GM10248 (cell line): ENCODE results near the gene GSTM1.
A peak's percentile ranks its signal among the peaks of the same experiment; 100 is the strongest.
"Not testable (repeated sequence)": the region's sequence is repeated elsewhere in the genome, so short reads cannot be mapped to it uniquely, and the experiment has no call there.

Experiments
- CTCF ChIA-PET: fragments of 300-600 bp; sonication (Branson Sonifier 250); formaldehyde crosslinking; extraction: SDS; loops from one replicate; lab custom pipeline; 2021; ENCODE audit warnings: antibody characterized with exemption; lab: Yijun Ruan, JAX
- POLR2A ChIA-PET: fragments of 350-650 bp; sonication (Branson Sonifier 250); formaldehyde crosslinking; extraction: SDS; loops from one replicate; lab custom pipeline; 2020; ENCODE audit warnings: antibody characterized with exemption; lab: Yijun Ruan, JAX
- DNase-seq: peaks from one replicate; pipeline ENCODE4 v3.0.0; 2012; ENCODE audit errors: extremely low spot score
- CTCF ChIP-seq: IDR thresholded peaks from 2 replicates; pipeline ENCODE4 v1.5.1; 2012; ENCODE audit warnings: mild to moderate bottlenecking, low read depth; ENCODE audit errors: extremely low read depth, missing control alignments, control extremely low read depth

GSTM1 gene

DNA sequence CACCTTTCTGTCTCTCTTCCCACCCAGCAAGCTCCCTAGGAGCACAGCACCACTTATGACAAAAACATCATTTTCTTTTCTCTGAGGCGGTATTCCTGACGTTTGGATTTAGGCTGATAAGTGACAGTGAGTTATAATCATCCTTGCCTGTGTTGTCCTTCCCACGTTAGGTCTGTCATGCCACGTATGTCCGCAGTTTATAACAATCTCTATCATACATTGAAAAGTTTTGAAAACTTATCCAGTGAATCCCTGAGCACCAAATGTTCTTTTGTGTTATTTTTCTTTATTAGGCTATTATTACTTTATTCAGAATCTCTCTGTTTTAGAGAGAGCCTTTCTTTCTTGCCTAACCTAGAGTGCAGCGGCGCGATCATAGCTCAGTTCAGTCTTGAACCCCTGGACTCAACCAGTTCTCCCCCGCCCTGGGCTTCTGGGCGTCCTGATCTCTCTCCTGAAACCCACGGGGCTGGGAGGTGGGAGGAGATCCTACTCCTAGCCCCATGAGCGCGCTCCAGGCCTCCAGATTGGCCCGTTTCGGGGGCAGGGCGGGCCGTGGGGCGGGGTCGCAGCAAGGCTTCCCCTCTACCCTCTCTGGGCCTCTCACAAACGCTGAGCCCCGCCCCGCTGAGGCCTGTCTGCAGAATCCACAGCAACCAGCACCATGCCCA, 20.0 kb upstream of the GSTM1 start, which contains the start of gene GSTM2:
TSS of gene GSTM2 (plus strand) at position 606 of the 671 bp plus-strand sequence. CDS start at position 665, 59 bp downstream.
- ChIA-PET POLR2A (no interaction called here), CTCF (interaction anchor here (0.7 to 3.7 kb wide), 5 partner anchors 18 to 317 kb away, joined by 3 to 18 read pairs (median 3); partner anchors contain the start of gene AHCYL1)
- TF ChIP-seq CTCF, result no peak
- DNase-seq, result peak; percentile 87

DNA sequence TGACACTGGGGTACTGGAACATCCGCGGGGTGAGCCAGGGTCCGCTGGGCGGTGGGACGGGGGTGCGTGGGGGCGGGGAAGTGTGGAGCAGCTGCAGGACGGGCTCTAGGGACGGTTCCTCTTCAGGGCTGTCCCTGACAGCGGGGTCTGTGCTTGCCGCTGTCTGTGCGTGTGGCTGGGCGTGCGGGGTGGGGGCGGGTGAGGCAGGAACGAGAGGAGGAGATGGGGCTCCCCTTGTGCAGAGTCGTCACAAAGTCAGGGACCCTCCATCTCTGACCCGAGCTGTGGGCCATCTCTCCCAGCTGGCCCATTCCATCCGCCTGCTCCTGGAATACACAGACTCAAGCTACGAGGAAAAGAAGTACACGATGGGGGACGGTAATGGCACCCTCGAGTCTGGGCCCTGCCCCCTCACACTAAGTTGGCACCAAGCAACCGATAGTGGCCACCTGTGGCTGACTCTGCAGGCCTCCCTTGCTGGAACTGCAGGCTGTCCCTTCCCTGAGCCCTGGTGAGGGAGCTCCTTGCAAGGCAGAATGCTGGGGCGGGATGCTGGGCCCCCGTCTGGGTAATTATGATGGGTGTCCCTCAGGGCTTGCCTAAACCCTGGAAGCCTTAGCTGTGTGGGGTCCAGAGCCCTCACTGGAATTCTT, 19.4 kb upstream of the GSTM1 start:
- POLR2A ChIA-PET, result no interaction called here
- peak; percentile 41 for DNase-seq
- no peak for TF ChIP-seq CTCF
- CTCF ChIA-PET, result interaction anchor here (0.9 to 3.7 kb wide), 4 partner anchors 19 to 317 kb away, joined by 3 to 18 read pairs (median 3); partner anchors contain the start of gene AHCYL1

DNA sequence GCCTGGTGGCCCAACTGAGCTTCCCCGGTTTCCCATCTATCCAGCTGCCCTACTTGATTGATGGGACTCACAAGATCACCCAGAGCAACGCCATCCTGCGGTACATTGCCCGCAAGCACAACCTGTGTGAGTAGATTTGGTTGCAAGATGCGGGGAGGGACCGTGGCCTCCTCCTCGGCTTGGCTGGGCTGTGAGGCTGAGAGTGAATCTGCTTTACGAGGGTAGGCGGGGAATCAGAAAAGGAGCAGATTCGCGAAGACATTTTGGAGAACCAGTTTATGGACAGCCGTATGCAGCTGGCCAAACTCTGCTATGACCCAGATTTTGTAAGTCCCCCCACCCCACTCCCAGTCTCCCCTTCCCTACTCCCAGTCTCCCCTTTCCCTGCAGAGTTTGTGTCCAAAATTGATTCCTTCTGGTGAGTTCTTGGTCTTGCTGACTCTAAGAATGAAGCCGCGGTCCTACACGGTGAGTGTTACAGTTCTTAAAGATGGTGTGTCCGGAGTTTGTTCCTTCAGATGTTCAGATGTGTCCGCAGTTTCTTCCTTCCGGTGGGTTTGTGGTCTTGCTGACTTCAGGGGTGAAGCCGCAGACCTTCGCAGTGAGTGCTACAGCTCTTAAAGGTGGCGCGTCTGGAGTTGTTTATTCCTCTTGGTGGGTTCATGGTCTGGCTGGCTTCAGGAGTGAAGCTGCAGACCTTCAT, 18.2 kb upstream of the GSTM1 start:
- CTCF ChIA-PET, result interaction anchor here (1.5 to 3.7 kb wide), 4 partner anchors 12 to 316 kb away, joined by 3 to 18 read pairs (median 9); partner anchors contain the start of gene AHCYL1
- TF ChIP-seq CTCF, result no peak
- POLR2A ChIA-PET, result no interaction called here
- no peak for DNase-seq

GRCh38 chr1:109669949-109670302, 17.7 kb upstream of the GSTM1 start:
- CTCF ChIA-PET, result interaction anchor here (1.5 to 3.4 kb wide), 5 partner anchors 8 to 315 kb away, joined by 3 to 12 read pairs (median 6); partner anchors contain the start of gene AHCYL1
- POLR2A ChIA-PET, DNase-seq: not testable (repeated sequence)

DNA sequence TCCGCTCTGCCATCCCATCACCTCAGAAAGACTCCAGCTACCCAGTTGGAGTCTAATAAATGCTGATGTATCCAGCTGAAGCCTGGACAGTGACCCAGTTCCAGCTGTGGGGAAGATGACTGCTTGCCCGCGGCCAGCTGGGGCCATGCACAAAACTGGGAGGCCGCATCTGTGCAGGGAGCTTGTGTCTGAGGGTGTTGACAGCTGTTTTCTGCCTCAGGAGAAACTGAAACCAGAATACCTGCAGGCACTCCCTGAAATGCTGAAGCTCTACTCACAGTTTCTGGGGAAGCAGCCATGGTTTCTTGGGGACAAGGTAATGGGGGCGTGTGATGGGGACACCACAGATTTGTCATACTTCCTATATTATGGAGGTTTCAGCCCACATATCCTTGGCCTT, 16.6 kb upstream of the GSTM1 start:
- no peak for TF ChIP-seq CTCF
- DNase-seq, result no peak
- POLR2A ChIA-PET, result no interaction called here
- CTCF ChIA-PET, result interaction anchor here (0.7 to 3.4 kb wide), 6 partner anchors 9 to 314 kb away, joined by 3 to 12 read pairs (median 5); partner anchors contain the start of gene AHCYL1

DNA sequence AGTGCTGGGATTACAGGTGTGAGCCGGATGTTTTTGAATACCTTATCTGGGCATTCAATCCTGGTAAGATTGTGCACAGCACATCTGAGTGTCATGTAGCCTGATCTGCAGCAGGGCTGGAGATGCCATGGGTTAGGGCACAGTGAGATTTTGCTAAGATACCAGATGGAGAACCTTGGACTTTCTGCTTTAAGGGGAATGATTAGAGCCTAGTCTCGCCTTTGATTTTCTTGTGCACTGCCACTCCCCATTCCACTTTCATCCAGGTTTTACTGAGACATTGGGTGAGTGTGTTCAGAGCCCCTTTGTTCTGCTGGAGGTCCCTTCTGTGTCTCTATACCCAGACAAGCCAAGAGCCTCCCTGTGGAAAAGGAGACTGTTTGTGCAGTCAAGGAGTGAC, 13.8 kb upstream of the GSTM1 start:
- POLR2A ChIA-PET, DNase-seq: not testable (repeated sequence)
- CTCF ChIA-PET, result interaction anchor here (1.2 kb wide), 1 partner anchor 34 kb away, joined by 3 read pairs; no protein-coding TSS in a partner anchor

DNA sequence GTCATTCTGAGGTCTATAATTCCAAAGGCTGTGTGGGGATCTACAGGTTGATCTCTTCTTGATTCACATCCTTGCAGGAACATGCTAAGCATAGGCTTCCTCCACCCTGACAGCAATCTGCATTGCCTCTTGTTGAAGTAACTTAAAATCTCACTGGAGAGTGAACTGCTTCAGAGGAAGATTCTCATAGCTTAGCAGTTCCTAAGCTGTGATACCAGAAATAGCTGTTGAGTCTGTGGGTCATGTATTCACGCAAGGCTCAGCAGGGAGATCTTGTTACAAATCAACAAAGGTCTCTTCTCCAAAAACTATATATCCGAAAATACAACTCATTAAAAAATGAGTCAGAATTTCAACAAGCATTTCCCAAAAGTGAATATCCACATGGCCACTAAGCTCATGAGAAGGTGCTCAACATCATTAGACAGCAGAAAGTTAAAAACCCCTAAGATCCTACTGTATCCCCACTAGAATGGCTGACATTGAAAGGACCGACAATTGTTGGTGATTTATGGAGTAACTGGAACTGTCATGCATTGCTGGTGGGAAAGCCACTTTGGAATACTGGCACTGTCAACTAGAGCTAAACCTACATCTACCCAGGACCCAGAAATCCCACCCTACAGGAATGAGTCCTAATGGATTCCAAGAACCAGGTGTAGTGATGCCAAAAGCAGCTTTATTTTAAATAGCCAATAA, 10.8 kb upstream of the GSTM1 start:
- POLR2A ChIA-PET, DNase-seq: not testable (repeated sequence)
- CTCF ChIA-PET, result interaction anchor here (1.1 kb wide), 1 partner anchor 22 kb away, joined by 3 read pairs; the partner anchor contains the start of gene GSTM4
